GM20000 (cell line): ENCODE data around the gene INPP5B.
A peak's percentile ranks its signal among the peaks of the same experiment; 100 is the strongest.

Source experiments
- DNase-seq: peaks from one replicate; pipeline ENCODE4 v3.0.0; 2012; ENCODE audit warnings: low spot score
- CTCF ChIP-seq: IDR thresholded peaks from 2 replicates; pipeline ENCODE4 v1.5.1; 2012; ENCODE audit warnings: mild to moderate bottlenecking, control low read depth; ENCODE audit errors: extremely low read depth, missing control alignments

Gene INPP5B

GRCh38 chr1:37946703-37947360 lies at the start of gene INPP5B:
TSS of gene INPP5B (minus strand) at chr1:37947053. CDS start at chr1:37946308, 745 bp downstream.
- no peak for TF ChIP-seq CTCF
- DNase-seq: peak; percentile 91

- TF ChIP-seq CTCF: no peak
- DNase-seq: peak; percentile 57
These were observed 49.0 kb upstream of the INPP5B start for GRCh38 chr1:37995751-37996345.

DNA sequence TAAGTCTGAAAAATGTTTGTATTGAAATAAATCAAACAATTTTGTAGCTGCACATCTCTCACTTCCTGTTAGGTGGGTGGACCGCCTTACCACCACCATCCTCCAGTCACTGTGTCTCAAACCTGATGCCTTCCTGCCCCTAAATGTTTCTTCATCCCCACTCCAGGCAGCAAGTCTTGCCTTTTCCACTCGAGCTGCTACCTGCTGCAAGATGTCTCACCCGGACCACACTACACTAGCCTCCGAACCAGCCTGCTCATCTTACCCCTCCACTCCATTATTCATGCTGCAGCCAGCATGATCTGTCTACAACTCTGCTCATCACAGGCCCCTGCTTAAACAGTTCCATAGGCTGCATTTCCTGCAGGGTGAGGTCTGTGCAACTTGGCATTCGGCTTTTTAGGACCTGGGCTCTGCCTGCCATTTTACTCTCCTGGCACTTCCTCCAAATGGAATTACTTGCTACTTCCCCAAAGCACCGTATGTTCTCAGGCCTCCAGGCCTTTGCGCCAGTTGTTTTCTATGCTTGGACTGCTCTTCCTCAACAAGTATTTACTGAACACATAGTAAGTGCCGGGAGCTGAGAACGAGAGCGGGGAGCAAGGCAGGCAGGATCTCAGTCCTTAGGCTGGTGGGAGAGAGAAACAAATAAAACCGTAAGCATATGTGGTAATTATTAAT lies 48.2 kb upstream of the INPP5B start:
- no peak for TF ChIP-seq CTCF
- DNase-seq: peak; percentile 34

DNA sequence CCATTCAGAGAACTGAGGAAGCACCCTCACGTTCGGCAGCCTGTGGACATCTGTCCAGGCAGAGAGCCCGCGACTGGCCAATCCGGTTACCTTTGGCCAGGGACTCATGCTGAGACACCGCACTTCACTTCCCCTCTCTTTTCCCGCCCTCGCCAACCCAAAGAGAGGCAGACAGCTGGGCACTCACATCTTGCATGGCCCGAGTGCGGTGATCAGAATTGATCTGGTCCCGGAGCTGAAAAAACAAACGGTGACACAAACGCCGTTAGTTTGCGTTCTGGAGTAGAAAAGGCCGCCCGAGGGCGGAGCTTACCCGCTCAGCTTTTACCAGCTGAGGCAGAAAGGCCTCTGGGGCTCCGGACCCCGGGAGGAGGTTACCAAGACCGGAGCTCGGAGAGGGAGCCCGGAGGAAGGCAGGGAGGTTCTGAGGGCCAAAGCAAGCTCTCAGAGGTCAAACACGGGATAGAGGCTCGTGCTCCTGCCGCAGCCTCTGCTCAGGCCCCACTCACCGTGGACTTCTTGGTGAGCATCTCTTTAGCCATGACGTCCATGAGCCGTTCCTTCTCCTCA lies 42.6 kb upstream of the INPP5B start:
- peak; percentile 36 for DNase-seq
- TF ChIP-seq CTCF: no peak

- TF ChIP-seq CTCF: no peak
- no peak for DNase-seq
These were observed 40.8 kb upstream of the INPP5B start for GRCh38 chr1:37987679-37988078.

- no peak for TF ChIP-seq CTCF
- DNase-seq: no peak
These were observed 36.7 kb upstream of the INPP5B start for GRCh38 chr1:37983546-37983945.

DNA sequence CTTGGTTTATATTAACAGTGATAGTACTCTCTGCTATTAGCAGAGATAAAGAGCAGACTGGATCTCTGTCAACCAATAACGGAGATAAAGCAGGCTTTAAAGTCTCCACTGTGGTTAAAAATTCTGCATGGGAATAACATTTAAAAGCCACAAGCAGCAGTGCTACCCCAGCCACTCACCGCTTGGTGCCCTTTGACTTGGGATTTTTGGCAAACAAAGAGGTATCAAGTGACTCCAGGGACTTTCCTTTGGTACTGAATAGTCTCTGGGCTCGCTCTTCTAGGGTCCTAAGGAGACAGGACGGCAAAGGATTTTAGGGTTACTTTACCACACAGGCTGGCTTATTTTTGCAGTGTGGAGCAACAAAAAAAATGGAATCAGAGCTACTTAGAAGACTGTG lies 31.7 kb upstream of the INPP5B start:
- no peak for DNase-seq
- TF ChIP-seq CTCF: no peak
